HG03045 (cell line): Measurements from ENCODE around the gene PPM1H.
"Not testable (repeated sequence)": the region's sequence is repeated elsewhere in the genome, so short reads cannot be mapped to it uniquely, and the experiment has no call there.

ENCODE experiments used
- ATAC-seq: cut with Tn5 transposase; IDR thresholded peaks from one replicate; pipeline ENCODE4 v1.9.1; 2021; ENCODE audit warnings: mild to moderate bottlenecking, moderate library complexity; ENCODE audit not compliant: unreplicated experiment

Gene PPM1H, protein sequence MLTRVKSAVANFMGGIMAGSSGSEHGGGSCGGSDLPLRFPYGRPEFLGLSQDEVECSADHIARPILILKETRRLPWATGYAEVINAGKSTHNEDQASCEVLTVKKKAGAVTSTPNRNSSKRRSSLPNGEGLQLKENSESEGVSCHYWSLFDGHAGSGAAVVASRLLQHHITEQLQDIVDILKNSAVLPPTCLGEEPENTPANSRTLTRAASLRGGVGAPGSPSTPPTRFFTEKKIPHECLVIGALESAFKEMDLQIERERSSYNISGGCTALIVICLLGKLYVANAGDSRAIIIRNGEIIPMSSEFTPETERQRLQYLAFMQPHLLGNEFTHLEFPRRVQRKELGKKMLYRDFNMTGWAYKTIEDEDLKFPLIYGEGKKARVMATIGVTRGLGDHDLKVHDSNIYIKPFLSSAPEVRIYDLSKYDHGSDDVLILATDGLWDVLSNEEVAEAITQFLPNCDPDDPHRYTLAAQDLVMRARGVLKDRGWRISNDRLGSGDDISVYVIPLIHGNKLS

DNA sequence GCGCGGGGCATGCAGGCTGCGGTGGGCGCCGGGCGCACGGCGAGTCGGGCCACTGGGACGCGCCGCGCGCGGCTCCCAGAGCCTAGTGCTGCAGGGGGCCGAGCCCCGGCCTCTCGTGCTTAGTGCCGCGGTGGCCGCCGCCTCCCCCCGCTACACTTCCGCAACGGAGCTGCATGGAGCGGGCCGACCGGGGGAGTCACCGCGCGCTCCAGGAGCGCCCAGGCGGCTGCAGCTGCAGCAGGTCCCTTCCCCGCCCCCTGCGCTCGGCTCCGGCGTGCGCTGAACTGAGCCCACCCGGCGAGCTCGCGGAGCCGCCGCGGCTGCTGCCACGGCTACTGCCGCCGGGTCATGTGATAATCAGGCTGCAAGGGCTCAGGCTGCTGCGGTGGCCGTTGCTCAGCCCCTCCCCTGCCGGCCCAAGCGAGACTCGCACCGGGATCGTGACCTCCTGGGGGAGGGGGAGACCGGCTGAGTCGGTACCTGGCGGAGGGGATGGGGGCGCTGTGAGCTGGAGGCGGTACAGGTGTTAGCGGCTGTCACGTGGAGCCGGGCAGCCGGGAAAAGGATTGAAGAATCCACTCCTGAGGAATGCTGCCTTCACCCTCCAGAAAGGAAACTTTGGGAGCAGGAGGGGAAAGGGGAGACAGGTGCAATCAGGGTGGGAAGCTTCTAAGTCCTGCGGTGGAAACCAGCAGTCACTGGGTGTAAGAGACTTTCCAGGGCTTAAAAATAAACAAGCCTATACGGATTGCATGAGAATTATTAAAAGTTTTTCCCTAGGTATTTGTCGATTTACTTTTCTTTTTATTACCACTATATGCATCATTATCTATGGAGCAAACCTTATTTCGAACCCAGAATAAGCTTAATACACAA, at the start of gene PPM1H:
PPM1H (minus strand) TSS at position 352 of the 876 bp plus-strand sequence. CDS start 414 bp downstream, outside the sequence.
- peak; percentile 67 for ATAC-seq

DNA sequence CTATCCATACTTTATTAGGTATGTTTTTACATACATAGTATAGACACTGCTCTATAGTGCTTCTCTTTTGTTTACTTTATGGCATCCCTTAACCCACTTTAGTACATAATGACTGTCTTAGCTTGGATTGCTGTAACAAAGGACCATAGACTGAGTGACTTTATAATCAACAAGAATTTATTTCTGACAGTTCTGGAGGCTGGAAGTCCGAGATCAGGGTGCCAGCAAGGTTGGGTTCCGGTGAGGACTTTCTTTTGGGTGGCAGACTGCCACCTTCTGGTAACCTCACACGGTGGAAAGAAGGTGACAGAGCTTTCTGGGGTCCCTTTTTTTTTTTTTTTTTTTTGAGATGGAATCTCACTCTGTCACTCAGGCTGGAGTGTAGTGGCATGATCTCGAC, 48.6 kb upstream of the PPM1H start:
- no peak for ATAC-seq

DNA sequence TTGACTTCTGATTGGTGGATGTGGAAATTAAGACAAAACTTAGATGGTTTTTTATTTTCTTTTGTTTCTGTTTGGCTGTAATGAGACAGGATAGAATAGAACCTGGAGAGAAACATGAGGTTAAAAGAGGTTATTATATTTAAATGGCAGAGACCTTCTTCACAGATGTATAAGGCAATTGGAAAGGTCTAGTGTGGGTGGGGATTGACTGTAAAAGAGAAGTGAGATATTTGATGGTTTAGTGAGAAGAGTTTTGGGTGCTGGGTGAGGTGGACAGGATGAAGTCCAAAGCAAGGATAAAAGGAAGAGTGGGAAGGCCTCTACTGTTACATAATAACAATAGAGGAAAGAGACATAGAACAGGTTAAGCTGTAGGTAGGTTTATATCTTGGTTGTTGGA, 43.8 kb upstream of the PPM1H start:
- ATAC-seq = no peak

DNA sequence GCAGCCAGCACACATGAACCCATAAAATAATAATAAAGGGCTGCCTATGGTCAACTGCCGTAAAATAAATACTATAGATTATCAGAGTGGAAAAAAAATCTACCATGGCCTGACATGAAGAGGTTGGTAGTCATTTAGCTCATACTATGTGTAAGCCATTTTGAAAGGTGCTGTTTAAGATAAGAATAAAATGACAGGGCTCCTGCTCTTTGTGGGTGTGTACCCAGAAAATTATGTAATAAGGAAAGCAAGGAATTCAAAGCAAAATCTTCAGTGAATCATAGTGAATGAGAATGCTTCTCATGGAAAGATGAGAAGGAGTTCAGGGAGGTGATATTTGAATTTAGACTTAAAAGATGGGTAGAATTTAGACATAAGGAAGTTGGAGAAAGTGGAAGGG, 42.9 kb upstream of the PPM1H start:
- no peak for ATAC-seq

DNA sequence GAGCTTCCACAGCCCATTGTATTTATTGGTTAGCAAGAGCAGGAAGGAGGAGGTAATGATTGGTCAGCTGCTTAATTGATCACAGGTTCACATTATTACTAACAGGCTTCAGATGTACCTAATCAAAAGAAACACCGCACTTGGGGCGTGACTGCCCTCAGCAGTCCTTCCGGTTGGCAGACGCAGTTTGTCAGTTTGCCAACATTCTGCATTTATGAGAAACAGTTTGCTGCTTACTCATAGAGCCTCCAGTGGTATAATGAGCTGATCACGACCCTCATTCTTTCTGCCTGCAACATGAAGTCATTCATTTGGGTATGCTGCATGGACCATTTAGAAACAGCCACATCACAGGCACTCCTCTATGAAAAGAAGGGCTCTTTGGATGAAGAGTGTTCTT, 42.5 kb upstream of the PPM1H start:
- no peak for ATAC-seq

DNA sequence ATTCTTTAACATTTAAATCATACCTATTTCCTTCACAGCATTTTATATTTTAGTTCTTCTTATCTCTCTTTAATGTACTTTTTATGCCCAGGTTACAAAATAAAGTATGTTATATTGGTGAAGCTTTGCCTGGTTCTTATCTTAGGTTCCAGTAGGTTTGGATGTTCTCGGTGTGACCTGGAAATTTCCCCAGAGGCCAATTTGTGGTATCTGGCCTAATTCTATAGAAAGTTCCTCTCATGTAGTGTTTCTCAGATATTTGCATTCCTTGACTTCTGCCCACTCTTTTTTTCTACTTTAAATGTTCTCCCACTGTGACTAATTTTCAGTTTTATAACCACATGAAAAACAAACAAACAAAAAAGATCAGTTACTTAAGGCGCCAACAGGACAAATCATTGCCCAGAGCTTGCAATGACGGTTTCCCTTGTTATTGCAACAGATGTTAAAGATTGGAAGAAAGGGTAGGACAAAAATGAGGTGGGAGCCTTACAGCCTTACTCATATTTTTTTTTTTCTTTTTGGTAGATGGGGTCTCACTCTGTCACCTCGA, 41.2 kb upstream of the PPM1H start:
- ATAC-seq = no peak

DNA sequence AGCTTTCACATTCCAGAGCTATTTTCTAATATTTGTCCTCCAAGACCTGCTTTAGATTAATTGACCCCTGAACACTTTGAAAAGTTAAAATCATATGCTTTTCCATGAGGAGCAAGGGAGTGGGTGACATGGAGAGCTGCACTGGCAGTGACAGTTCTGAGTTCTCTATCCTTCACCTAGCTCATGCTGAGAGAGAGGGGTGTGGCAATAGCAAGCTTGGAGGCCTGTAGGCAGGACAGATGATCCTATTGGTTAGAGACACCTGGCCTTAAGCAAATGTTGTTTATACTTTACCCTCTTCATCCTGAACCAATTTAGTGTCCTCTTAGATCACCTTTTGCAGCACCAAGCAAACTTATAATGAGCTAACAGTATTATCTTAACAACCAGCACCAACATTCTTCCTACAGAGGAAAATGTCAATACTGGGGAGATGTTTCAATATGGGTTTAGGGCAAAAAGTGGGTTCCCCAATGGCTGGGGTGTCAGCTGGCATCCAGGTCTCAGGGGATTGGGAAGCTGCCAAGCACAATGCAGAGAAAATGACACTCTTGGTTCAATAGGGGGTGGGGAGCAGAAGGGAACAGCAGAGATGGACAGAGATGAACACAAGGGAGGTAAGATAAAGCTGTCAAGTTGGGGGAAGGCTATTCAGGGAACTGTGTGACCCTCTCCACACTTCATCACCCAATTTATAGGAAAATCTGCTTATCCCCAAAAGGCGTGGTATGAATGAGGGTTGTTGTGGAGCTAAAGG, 37.0 kb upstream of the PPM1H start:
- ATAC-seq = no peak

DNA sequence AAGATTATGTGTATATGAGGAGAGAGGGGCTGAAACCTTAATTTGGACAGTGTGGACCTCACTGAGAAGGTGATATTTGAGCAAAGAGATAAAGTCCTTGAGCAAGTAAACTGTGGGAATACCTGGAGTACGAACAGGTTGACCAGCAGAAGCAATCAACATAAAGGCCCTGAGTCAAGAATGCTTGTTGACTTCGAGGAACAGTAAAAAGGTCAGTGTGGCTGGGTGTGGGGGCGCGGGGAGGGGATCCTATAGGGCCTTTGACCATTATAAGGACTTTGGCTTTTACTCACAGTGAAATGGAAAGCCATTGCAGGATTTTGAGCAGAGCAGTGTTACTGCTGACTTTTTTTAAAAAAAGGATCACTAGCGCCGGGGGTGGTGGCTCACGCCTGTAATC, 34.7 kb upstream of the PPM1H start:
- no peak for ATAC-seq

DNA sequence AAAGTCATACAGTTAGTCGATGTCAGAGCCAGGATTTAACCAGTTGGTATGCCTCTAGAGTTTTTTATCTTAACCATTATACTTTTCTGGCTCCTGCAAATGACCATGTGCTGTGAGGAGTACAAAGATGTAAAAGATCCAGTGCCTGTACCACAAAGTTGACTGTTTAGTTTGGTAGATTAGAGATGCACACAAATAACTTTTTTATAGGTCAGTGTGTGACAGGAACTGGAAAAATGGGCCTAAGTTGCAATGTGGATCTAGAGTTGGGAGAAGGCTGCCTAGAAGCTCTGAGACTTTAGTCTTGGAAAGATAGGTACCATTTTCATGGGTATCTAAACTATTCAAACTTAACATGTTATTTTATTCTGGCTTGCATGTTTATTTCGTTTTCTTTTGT, 32.8 kb upstream of the PPM1H start:
- no peak for ATAC-seq

DNA sequence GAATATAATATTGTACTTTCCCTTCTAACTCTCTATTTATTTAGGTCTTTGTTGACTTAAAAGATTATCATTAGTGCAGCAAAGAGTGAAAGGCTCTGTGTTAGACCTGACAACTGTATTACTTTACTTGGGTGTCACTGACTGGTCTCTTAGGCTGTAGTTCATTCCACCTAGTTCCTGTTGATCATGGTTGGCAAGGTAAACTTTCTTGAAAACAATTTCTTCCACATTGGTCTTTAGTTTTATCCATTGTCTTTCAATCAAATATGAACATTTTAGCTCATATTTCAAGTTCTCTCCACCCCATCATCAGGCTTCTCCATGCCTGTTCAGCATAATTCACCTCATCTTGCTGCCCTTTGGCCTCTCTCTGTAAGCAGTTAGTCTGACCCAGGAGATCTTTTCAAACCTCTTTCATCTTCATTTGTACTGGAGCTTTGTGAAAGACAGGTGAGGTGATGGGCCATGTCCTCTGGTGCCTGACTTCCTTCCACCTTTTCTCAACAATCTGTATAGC, 32.1 kb upstream of the PPM1H start:
- ATAC-seq = no peak

DNA sequence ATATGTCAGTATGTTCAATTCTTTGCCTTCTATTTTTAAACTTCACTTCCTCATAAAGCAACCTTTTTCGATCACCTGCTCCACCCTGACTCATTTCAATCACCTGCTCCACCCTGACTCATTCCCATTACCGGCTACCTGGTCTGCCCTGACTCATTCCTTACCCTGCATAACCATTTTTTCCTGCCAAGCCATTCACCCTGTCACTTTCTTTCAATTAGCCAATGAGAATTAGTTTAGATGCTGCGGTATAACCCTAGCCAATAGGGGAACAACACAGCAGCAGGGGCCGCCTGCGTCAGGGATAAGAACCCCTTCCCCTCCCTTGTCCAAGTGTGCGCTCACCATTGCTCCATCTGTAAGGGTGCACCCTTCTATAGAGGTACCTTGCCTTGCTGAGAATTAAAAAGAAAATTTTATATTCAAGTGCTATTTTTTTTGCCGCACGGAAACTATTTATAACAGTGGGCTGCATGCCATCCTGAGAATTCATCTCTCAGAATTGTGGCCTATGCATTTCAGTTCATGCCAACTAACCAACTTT, 31.6 kb upstream of the PPM1H start:
- not testable (repeated sequence) for ATAC-seq

DNA sequence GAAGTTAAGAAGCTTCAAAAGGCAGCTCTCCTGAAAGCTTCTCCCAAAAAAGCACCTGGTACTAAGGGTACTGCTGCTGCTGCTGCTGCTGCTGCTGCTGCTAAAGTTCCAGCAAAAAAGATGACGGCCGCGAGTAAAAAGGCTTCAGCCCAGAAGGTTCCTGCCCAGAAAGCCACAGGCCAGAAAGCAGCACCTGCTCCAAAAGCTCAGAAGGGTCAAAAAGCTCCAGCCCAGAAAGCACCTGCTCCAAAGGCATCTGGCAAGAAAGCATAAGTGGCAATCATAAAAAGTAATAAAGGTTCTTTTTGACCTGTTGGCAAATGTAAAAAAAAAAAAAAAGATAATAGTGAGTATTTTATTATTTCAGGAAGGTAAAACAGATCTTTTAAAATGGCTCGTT, 30.8 kb upstream of the PPM1H start:
- ATAC-seq = not testable (repeated sequence)

DNA sequence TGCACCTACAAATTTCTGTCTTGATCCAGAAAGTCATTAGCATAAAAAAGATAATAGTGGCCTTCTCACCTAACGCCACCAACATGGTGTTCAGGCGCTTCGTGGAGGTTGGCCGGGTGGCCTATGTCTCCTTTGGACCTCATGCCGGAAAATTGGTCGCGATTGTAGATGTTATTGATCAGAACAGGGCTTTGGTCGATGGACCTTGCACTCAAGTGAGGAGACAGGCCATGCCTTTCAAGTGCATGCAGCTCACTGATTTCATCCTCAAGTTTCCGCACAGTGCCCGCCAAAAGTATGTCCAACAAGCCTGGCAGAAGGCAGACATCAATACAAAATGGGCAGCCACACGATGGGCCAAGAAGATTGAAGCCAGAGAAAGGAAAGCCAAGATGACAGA, 30.3 kb upstream of the PPM1H start:
- ATAC-seq = not testable (repeated sequence)

DNA sequence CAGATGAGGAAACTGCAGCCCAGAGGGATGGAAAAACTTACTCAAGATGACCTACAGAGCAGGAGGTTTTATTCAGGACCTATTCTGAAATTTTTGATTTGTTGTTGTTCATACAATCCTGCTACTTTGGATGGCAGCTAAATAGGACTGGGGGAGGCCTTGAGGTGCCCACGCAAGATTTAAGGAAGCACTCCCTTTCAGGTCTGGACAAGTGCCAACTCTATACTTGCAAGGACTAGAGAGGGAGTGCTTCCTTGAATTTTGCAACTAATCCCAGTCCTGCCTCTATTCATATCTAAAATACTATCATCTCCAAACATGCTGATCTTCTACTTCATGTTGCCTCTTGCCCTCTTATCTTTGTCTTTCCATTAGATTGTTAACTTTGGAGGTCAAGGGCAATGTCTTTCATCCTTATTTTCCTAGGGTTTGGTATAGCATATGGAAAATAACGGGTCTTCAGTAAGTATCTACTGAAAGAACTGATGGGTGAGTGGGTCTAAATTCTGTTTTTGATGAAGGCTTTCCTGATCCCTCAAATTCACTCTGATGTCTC, 28.6 kb upstream of the PPM1H start:
- no peak for ATAC-seq

DNA sequence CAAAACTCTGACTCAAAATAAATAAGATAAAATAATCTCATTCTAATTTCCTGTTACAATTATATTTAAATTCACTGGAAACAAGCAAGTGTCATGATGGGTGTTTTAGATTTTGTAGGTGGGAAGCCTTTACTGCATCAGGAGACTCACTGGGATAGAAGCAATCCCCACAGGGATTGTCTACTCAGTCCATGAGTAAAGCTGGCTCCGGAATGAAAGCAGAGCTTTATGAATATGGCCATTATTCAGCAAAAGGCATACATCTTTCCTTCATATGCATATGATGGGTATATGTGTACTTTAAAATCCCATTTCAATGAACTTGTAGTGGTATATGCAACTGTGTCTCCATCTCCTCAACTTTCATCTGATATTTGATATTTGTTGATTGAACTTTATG, 25.4 kb upstream of the PPM1H start:
- ATAC-seq = no peak

DNA sequence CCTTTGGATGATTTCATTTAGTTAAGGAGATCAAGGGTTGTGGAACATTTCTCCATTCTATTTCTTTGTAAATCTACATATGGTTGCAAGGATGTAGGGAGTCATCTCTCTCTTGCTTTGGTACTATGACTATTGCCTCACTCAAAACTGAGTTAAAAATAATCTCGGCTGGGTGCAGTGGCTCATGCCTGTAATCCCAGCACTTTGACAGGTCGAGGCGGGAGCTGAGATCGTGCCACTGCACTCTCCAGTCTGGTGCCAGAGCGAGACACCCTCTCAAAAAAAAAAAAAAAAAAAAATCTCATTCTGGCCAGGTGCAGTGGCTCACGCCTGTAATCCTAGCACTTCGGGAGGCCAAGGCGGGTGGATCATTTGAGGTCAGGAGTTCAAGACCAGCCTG, 24.8 kb upstream of the PPM1H start:
- no peak for ATAC-seq

DNA sequence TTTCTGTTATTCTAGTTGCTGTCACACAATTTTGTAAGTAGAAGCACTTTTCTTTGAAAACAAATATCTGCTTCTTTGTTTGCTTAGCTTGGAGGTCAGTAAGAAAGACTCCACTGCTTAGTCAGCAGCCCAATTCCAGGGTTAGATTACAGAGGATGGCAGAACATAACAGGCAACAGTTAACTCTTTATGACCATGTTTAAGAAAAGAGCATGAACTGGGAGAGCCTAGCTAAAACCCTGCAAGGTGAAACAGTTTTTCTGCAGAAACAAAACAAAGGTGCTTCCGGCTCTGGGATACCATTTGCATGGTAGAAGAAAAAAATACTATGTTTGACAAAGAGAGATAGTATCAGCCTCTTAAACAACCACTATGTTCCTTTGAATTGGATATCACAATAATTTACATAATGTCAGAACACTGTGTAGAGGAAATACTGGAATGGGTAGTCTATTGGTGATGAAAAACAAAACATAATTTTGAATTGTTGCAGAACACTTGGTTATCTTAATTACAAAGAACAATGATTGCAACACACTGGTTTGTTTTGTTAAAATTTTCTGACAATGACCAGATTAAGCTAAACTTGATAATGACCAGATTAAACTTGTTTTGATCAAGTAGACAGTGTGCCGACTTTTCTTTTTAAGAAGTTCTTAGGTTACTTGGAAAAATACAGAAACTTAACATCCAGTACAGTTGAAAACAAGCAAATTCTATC, 22.4 kb upstream of the PPM1H start:
- ATAC-seq = no peak

DNA sequence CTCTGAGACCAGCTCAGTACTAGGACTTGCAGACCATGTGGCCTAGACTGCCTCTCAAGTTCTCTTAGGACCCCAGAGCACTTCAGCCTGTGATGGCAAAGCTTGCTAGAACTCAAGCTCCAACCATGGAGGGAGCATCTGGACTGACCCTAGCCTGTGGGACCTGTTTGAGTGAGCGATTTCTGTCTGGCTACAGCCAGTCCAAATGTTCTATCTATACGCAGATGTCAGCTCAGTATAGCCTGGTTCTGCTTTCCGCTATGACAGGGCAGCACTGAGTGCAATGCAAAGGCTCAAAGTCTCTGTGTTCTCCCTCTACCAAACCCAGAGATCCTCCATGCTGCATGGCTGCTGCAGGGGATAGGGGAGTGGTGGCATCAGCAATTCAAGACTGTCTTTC, 20.7 kb upstream of the PPM1H start:
- ATAC-seq = no peak

DNA sequence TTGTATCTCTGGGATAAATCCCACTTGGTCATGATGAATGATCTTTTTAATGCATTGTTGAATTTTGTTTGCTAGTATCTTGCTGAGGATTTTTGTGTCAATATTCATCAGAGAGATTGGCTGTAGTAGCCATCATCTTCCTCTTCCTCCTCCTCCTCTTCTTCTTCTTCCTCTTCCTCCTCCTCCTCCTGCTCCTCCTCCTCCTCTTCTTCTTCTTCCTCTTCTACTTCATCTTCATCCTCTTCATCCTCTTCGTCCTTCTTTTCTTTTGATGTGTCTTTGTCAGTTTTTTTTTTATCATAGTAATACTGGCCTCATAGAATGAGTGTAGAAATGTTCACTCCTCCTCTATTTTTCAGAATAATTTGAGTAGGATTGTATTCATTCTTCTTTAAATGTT, 15.4 kb upstream of the PPM1H start:
- no peak for ATAC-seq
